ENCODE data around the gene GPATCH8. TPM values are rescaled to one million over a fixed set of nuclear protein-coding genes. Genes with fewer than 3 reads are reported as not detected.
"Not testable (repeated sequence)": the region's sequence is repeated elsewhere in the genome, so short reads cannot be mapped to it uniquely, and the experiment has no call there.

Gene GPATCH8
- total RNA-seq, 1 donor from 2014 or later = 40.7 TPM

GRCh38 chr17:44540246-44541084, 37.3 kb upstream of the GPATCH8 start:
- Histone ChIP-seq H3K36me3 (no peaks in the 10 kb centered on the region), H3K4me1 (peaks cover 8% of the 10 kb centered on the region), H3K27me3 (no peaks in the 10 kb centered on the region), H3K27ac (no peak overlapping the region), H3K4me3 (no peak overlapping the region), H3K9me3 (no peaks in the 10 kb centered on the region)
- no peak for ATAC-seq
- DNase-seq = no peak
- no peak for TF ChIP-seq CTCF (IDR thresholded peaks at IDR 0.05)
- intact Hi-C loops (cut with DNase I) = loop anchor here (10.0 kb wide), 1 partner anchor 84 kb away; no protein-coding TSS in a partner anchor

GRCh38 chr17:44539673-44540072, 36.5 kb upstream of the GPATCH8 start:
- no peak for ATAC-seq
- H3K9me3 ChIP-seq = no peaks in the 10 kb centered on the region
- H3K4me3 ChIP-seq = no peak overlapping the region
- intact Hi-C loops (cut with DNase I) = loop anchor here (10.0 kb wide), 1 partner anchor 85 kb away; no protein-coding TSS in a partner anchor
- H3K27ac ChIP-seq = no peak overlapping the region
- no peaks in the 10 kb centered on the region for H3K27me3 ChIP-seq
- DNase-seq = no peak
- peaks cover 8% of the 10 kb centered on the region for H3K4me1 ChIP-seq
- no peak for TF ChIP-seq CTCF (IDR thresholded peaks at IDR 0.05)
- H3K36me3 ChIP-seq = no peaks in the 10 kb centered on the region

- H3K4me3 ChIP-seq; H3K27me3 ChIP-seq; H3K27ac ChIP-seq; H3K9me3 ChIP-seq; H3K36me3 ChIP-seq; intact Hi-C loops (cut with DNase I); DNase-seq; ATAC-seq: not testable (repeated sequence)
- H3K4me1 ChIP-seq = peaks cover 11% of the 10 kb centered on the region
Observed at GRCh38 chr17:44537922-44538321, 34.7 kb upstream of the GPATCH8 start.

GRCh38 chr17:44536090-44536953, 33.1 kb upstream of the GPATCH8 start:
- peaks cover 9% of the 10 kb centered on the region for H3K4me1 ChIP-seq
- H3K27me3 ChIP-seq = no peaks in the 10 kb centered on the region
- H3K27ac ChIP-seq = peak overlapping the region; percentile 24
- intact Hi-C loops (cut with DNase I) = no loop called here
- no peak overlapping the region for H3K4me3 ChIP-seq
- no peak for TF ChIP-seq CTCF (IDR thresholded peaks at IDR 0.05)
- H3K36me3 ChIP-seq = no peaks in the 10 kb centered on the region
- no peak for ATAC-seq
- H3K9me3 ChIP-seq = no peaks in the 10 kb centered on the region
- no peak for DNase-seq

GRCh38 chr17:44533533-44534246, 30.5 kb upstream of the GPATCH8 start:
- Histone ChIP-seq H3K27ac (no peak overlapping the region), H3K4me3 (no peak overlapping the region)

More at GRCh38 chr17:44533533-44534246, 30.5 kb upstream of the GPATCH8 start:
- peak; percentile 94 for TF ChIP-seq CTCF (IDR thresholded peaks at IDR 0.05)
- intact Hi-C loops (cut with DNase I) = loop anchor here (5.0 kb wide), 1 partner anchor 109 kb away; no protein-coding TSS in a partner anchor
- no peaks in the 10 kb centered on the region for H3K9me3 ChIP-seq
- ATAC-seq (peak; percentile 96), DNase-seq (peak; percentile 92)
- no peaks in the 10 kb centered on the region for H3K27me3 ChIP-seq
- H3K36me3 ChIP-seq = no peaks in the 10 kb centered on the region
- peaks cover 9% of the 10 kb centered on the region for H3K4me1 ChIP-seq

Data from upper lobe of right lung (tissue), 1 donor.